HepG2 (cell line): Measurements from ENCODE around the gene ALG14. TPM values are rescaled to one million over a fixed set of nuclear protein-coding genes. Genes with fewer than 3 reads are reported as not detected.

Experiments used
- ARID3A ChIP-seq: IDR thresholded peaks from 2 replicates; pipeline ENCODE4 v1.6.1; 2012; ENCODE audit warnings: low read depth, low read length, improper control_type of control experiment
- FOXK1 ChIP-seq: sonication (generic); formaldehyde crosslinking; IDR thresholded peaks from 2 replicates; pipeline ENCODE4 v1.4.0; 2020; ENCODE audit warnings: low read depth, missing genetic modification reagents, borderline replicate concordance
- KLF6 ChIP-seq: IDR thresholded peaks from 2 replicates; pipeline ENCODE4 v1.8.0; 2016; ENCODE audit warnings: missing biosample characterization, missing genetic modification reagents
- RARA ChIP-seq: IDR thresholded peaks from 2 replicates; pipeline ENCODE4 v1.6.1; 2016; ENCODE audit warnings: missing genetic modification reagents, missing compliant biosample characterization
- ZNF234 ChIP-seq: sonication (generic); formaldehyde crosslinking; conservative IDR thresholded peaks from 2 replicates; pipeline ENCODE4 v1.5.1; 2020; ENCODE audit warnings: mild to moderate bottlenecking, missing genetic modification reagents
- ZNF30 ChIP-seq: sonication (generic); formaldehyde crosslinking; IDR thresholded peaks from 2 replicates; pipeline ENCODE4 v1.5.0; 2020; ENCODE audit warnings: mild to moderate bottlenecking, missing genetic modification reagents
- polyA plus RNA-seq, 8 experiments: library from polyadenylated mRNA; depleted of rRNA in 3 of 8; stranded (reverse) in 7 of 8; unstranded in 1 of 8; fragments of >200 nt; fragmentation: Illumina TruSeq in 4 of 8; extraction: Trizol in 4 of 8; gene quantifications; 2 replicates each; pipeline versions ENCODE4 v1.2.1 to v1.2.3, GENCODE V29; 2011 to 2016; ENCODE audit warnings: low read depth in 4 of 8, missing spikeins in 1 of 8, mixed read lengths in 1 of 8; ENCODE audit not compliant: insufficient read depth in 1 of 8
- total RNA-seq, 5 experiments: library from RNA; depleted of rRNA; stranded (reverse); fragments of >200 nt; fragmentation: Illumina TruSeq; extraction: Trizol; gene quantifications; 2 replicates each; pipeline ENCODE4 v1.2.3, GENCODE V29; 2016; ENCODE audit warnings: low read depth in 1 of 5
- TF ChIP-seq, protein P1 (sequence below): sonication (generic); formaldehyde crosslinking; IDR thresholded peaks from 2 replicates; pipeline ENCODE4 v1.8.0; 2022; ENCODE audit warnings: missing genetic modification reagents, mild to moderate bottlenecking, moderate library complexity, borderline replicate concordance
- TF ChIP-seq, protein P2 (sequence below): sonication (generic); formaldehyde crosslinking; IDR thresholded peaks from one replicate; pipeline ENCODE4 v1.5.1; 2020; ENCODE audit warnings: mild to moderate bottlenecking, missing genetic modification reagents; ENCODE audit errors: not compliant biosample characterization

The ALG14 gene
- total and polyA plus RNA-seq, 2 of the 13 experiments (the other 11 are each of a cell fraction or from before 2014, with no cell fraction given): 4.5 to 12.7 TPM

- TF ChIP-seq ZNF30 (CRISPR knock-in tag) (no peak), ARID3A (no peak), KLF6 (no peak), FOXK1 (CRISPR knock-in tag) (no peak), RARA (CRISPR knock-in tag) (no peak), ZNF234 (CRISPR knock-in tag) (no peak)
- TF ChIP-seq, protein P1, sequence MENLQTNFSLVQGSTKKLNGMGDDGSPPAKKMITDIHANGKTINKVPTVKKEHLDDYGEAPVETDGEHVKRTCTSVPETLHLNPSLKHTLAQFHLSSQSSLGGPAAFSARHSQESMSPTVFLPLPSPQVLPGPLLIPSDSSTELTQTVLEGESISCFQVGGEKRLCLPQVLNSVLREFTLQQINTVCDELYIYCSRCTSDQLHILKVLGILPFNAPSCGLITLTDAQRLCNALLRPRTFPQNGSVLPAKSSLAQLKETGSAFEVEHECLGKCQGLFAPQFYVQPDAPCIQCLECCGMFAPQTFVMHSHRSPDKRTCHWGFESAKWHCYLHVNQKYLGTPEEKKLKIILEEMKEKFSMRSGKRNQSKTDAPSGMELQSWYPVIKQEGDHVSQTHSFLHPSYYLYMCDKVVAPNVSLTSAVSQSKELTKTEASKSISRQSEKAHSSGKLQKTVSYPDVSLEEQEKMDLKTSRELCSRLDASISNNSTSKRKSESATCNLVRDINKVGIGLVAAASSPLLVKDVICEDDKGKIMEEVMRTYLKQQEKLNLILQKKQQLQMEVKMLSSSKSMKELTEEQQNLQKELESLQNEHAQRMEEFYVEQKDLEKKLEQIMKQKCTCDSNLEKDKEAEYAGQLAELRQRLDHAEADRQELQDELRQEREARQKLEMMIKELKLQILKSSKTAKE (CRISPR knock-in tag): no peak
- TF ChIP-seq, protein P2, sequence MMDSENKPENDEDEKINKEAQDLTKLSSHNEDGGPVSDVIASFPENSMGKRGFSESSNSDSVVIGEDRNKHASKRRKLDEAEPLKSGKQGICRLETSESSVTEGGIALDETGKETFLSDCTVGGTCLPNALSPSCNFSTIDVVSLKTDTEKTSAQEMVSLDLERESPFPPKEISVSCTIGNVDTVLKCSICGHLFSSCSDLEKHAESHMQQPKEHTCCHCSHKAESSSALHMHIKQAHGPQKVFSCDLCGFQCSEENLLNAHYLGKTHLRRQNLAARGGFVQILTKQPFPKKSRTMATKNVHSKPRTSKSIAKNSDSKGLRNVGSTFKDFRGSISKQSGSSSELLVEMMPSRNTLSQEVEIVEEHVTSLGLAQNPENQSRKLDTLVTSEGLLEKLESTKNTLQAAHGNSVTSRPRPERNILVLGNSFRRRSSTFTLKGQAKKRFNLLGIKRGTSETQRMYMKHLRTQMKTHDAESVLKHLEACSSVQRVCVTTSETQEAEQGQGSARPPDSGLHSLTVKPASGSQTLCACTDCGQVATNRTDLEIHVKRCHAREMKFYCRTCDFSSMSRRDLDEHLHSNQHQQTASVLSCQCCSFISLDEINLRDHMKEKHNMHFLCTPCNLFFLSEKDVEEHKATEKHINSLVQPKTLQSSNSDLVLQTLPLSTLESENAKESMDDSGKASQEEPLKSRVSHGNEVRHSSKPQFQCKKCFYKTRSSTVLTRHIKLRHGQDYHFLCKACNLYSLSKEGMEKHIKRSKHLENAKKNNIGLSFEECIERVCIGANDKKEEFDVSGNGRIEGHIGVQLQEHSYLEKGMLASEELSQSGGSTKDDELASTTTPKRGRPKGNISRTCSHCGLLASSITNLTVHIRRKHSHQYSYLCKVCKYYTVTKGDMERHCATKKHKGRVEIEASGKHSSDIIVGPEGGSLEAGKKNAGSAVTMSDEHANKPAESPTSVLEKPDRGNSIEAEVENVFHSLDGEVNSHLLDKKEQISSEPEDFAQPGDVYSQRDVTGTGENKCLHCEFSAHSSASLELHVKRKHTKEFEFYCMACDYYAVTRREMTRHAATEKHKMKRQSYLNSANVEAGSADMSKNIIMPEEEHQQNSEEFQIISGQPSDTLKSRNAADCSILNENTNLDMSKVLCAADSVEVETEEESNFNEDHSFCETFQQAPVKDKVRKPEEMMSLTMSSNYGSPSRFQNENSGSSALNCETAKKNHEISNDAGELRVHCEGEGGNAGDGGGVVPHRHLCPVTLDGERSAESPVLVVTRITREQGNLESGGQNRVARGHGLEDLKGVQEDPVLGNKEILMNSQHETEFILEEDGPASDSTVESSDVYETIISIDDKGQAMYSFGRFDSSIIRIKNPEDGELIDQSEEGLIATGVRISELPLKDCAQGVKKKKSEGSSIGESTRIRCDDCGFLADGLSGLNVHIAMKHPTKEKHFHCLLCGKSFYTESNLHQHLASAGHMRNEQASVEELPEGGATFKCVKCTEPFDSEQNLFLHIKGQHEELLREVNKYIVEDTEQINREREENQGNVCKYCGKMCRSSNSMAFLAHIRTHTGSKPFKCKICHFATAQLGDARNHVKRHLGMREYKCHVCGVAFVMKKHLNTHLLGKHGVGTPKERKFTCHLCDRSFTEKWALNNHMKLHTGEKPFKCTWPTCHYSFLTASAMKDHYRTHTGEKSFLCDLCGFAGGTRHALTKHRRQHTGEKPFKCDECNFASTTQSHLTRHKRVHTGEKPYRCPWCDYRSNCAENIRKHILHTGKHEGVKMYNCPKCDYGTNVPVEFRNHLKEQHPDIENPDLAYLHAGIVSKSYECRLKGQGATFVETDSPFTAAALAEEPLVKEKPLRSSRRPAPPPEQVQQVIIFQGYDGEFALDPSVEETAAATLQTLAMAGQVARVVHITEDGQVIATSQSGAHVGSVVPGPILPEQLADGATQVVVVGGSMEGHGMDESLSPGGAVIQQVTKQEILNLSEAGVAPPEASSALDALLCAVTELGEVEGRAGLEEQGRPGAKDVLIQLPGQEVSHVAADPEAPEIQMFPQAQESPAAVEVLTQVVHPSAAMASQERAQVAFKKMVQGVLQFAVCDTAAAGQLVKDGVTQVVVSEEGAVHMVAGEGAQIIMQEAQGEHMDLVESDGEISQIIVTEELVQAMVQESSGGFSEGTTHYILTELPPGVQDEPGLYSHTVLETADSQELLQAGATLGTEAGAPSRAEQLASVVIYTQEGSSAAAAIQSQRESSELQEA: no peak
These were observed 7.7 kb upstream of the ALG14 start (continued) for GRCh38 chr1:95080446-95080845.
